ENCODE data around the gene GABRR2.

- TF ChIP-seq, protein P1, sequence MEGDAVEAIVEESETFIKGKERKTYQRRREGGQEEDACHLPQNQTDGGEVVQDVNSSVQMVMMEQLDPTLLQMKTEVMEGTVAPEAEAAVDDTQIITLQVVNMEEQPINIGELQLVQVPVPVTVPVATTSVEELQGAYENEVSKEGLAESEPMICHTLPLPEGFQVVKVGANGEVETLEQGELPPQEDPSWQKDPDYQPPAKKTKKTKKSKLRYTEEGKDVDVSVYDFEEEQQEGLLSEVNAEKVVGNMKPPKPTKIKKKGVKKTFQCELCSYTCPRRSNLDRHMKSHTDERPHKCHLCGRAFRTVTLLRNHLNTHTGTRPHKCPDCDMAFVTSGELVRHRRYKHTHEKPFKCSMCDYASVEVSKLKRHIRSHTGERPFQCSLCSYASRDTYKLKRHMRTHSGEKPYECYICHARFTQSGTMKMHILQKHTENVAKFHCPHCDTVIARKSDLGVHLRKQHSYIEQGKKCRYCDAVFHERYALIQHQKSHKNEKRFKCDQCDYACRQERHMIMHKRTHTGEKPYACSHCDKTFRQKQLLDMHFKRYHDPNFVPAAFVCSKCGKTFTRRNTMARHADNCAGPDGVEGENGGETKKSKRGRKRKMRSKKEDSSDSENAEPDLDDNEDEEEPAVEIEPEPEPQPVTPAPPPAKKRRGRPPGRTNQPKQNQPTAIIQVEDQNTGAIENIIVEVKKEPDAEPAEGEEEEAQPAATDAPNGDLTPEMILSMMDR (IDR thresholded peaks at IDR 0.05), result no peak
- no peak for TF ChIP-seq POLR2A (IDR thresholded peaks at IDR 0.05)
Observed at GRCh38 chr6:89313006-89313405, 2.1 kb downstream of the GABRR2 start.

All from lower leg skin (tissue), 3 donors.